ENCODE measurements around the gene NCMAP.

NCMAP gene

GRCh38 chr1:24636661-24637357 is 80.9 kb downstream of the NCMAP start:
- no peak for DNase-seq

GRCh38 chr1:24639094-24639493 is 83.2 kb downstream of the NCMAP start:
- DNase-seq = no peak

- DNase-seq = no peak
These were observed 84.0 kb downstream of the NCMAP start for GRCh38 chr1:24639881-24640280.

GRCh38 chr1:24640288-24640687 is 84.4 kb downstream of the NCMAP start:
- no peak for DNase-seq

- peak; percentile 41 for DNase-seq
These were observed 85.8 kb downstream of the NCMAP start for GRCh38 chr1:24641646-24642151.

- DNase-seq = peak; percentile 99
These were observed 86.8 kb downstream of the NCMAP start, which contains the start of gene SRRM1 for GRCh38 chr1:24642481-24643362. TSS of gene SRRM1 (plus strand) at chr1:24643302. CDS start at chr1:24643327, 25 bp downstream.

GRCh38 chr1:24643363-24644099 is 87.6 kb downstream of the NCMAP start:
- peak; percentile 22 for DNase-seq

DNA sequence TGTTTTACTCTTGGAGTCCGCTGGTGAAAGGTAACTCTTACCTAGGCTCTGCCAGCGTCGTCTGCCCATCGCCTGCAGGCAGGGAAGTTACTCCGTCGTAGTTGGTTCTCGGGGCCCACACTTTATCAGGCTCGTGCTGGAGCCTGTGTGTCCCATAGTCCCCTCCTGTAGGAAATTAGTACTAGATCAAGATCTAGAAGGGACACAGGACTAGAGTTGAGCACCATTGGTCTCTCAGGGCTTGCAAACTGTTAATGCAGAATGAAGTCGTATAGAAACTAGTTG is 88.2 kb downstream of the NCMAP start:
- no peak for DNase-seq

- no peak for DNase-seq
These were observed 93.0 kb downstream of the NCMAP start for GRCh38 chr1:24648919-24649318.

GRCh38 chr1:24652382-24652781 is 96.5 kb downstream of the NCMAP start:
- DNase-seq = no peak

GRCh38 chr1:24654010-24654409 is 98.1 kb downstream of the NCMAP start:
- DNase-seq = no peak

DNA sequence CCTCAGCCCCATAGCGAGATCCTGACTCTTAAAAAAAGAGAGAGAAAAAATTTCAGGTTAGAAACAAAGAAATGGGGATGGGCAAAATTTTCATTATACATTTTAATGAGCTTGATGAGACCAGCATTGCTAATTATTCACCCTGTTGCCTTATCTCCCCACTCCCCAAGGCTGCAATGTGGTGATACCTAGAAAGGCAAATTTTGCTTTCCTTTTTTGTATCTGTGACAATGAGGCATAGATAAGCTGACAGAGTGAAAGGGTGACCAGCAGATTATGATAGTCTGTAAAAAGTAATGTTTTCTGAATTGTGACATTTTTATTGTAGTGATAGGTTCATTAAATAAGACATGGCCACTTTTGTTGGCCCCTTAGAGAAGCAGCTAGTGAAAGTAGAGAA is 100.2 kb downstream of the NCMAP start:
- DNase-seq = no peak

DNA sequence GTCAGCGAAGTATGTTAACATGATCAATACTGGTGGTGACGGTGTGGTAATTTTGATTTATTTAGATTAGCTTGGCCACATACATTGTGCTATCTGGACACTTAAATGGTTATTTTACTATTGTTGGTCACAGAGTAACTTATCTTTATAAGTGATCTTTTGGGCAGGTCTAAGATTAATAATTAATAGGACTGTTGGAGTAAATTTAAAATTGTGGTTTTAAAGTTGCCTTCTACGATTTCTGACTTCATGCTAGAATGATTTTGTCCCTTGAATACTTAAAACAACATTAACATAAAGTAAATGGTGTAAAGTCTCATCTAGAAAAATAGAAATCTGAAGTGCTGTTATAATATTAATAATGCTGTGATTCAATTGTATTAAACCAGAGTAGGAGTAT is 101.9 kb downstream of the NCMAP start:
- no peak for DNase-seq

Data from activated naive CD4-positive, alpha-beta T cell treated with Interleukin-2 at 50 U/mL for 16 hours (primary cell).